Measurements from ENCODE around the gene CTIF. TPM values are rescaled to one million over a fixed set of nuclear protein-coding genes. Genes with fewer than 3 reads are reported as not detected.

Gene CTIF
- total and polyA plus RNA-seq, 2 experiments from 2014 or later, result 22.1 to 27.9 TPM

DNA sequence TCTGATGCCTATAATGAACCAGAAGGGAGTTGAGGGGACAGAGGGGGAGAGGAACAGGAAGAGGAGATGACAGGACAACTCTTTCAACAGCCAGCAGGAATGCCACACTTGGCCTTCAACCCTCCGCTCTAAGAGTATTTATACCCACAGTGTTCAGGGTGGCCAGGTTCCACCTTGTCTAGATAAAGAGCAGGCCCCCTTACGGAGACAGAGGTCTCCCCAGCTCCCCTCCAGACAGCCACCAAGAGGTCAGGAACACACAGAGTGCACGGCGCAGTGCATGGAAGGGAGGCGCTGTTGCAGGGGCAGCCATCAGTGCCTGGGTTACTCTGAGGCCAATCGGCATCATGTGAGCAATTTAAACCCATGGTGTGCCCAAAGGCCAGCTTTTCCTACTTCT, 235.0 kb downstream of the CTIF start:
- Histone ChIP-seq H3K9me3 (ENCODE audit: low read depth) (no peaks in the 10 kb centered on the region), H3K9me2 (replicated peaks; ENCODE audit: insufficient read depth) (no peaks in the 10 kb centered on the region), H3K4me1 (ENCODE audit: insufficient read depth) (peaks cover 24% of the 10 kb centered on the region), H3K27me3 (no peaks in the 10 kb centered on the region), H3K79me2 (peaks cover 8% of the 10 kb centered on the region), H3K4me2 (no peak overlapping the region), H3K36me3 (replicated peaks; ENCODE audit: insufficient read depth, low read depth) (no peaks in the 10 kb centered on the region), H3K27ac (no peak overlapping the region), H2AFZ (no peak overlapping the region), H3K4me3 (no peak overlapping the region), H4K20me1 (ENCODE audit: insufficient read depth, poor library complexity, severe bottlenecking) (no peaks in the 10 kb centered on the region)
- TF ChIP-seq, protein P1, sequence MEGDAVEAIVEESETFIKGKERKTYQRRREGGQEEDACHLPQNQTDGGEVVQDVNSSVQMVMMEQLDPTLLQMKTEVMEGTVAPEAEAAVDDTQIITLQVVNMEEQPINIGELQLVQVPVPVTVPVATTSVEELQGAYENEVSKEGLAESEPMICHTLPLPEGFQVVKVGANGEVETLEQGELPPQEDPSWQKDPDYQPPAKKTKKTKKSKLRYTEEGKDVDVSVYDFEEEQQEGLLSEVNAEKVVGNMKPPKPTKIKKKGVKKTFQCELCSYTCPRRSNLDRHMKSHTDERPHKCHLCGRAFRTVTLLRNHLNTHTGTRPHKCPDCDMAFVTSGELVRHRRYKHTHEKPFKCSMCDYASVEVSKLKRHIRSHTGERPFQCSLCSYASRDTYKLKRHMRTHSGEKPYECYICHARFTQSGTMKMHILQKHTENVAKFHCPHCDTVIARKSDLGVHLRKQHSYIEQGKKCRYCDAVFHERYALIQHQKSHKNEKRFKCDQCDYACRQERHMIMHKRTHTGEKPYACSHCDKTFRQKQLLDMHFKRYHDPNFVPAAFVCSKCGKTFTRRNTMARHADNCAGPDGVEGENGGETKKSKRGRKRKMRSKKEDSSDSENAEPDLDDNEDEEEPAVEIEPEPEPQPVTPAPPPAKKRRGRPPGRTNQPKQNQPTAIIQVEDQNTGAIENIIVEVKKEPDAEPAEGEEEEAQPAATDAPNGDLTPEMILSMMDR (IDR thresholded peaks at IDR 0.05; ENCODE audit: poor library complexity), result no peak
- TF ChIP-seq EZH2 (IDR thresholded peaks at IDR 0.05; ENCODE audit: borderline replicate concordance) (no peak), EZH2phosphoT487 (IDR thresholded peaks at IDR 0.05; ENCODE audit: low read depth, severe bottlenecking, unreplicated experiment) (no peak)
- DNase-seq (ENCODE audit: low spot score), result no peak
- 91% methylated on average over 6 of the region's 6 CpGs for WGBS (ENCODE audit: low lambda C conversion rate, missing lambda C conversion rate)

DNA sequence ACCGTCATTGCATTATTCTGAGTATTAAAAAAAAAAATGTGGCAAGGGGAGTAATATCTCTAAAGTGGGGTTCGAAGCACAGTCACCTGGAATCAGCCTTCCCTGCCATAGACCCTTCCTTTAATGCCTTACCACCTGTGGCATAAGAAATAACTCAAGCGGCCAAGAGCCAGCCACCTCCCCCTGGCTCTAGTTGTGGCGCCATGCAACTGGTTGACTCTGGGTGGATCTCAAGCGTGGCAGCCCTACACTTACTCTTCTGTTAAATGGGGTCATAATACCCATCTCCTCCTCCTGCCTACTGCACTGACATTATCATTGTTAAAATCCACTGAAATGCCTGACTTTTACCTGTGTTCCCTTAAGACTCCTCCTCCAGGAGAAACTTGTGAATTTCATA, 236.1 kb downstream of the CTIF start:
- no peak overlapping the region for H2AFZ ChIP-seq
- peaks cover 35% of the 10 kb centered on the region for H3K4me1 ChIP-seq (ENCODE audit: insufficient read depth)
- no peaks in the 10 kb centered on the region for H3K9me3 ChIP-seq (ENCODE audit: low read depth)
- no peaks in the 10 kb centered on the region for H4K20me1 ChIP-seq (ENCODE audit: insufficient read depth, poor library complexity, severe bottlenecking)
- no peak overlapping the region for H3K4me3 ChIP-seq
- TF ChIP-seq, protein P1 (IDR thresholded peaks at IDR 0.05; ENCODE audit: poor library complexity), result no peak
- TF ChIP-seq EZH2 (IDR thresholded peaks at IDR 0.05; ENCODE audit: borderline replicate concordance) (no peak), EZH2phosphoT487 (IDR thresholded peaks at IDR 0.05; ENCODE audit: low read depth, severe bottlenecking, unreplicated experiment) (no peak)
- WGBS (ENCODE audit: low lambda C conversion rate, missing lambda C conversion rate), result 80% methylated on average over 5 of the region's 5 CpGs
- H3K27me3 ChIP-seq, result no peaks in the 10 kb centered on the region
- H3K27ac ChIP-seq, result no peak overlapping the region
- DNase-seq (ENCODE audit: low spot score), result no peak
- no peaks in the 10 kb centered on the region for H3K9me2 ChIP-seq (replicated peaks; ENCODE audit: insufficient read depth)
- H3K4me2 ChIP-seq, result no peak overlapping the region
- peaks cover 12% of the 10 kb centered on the region for H3K79me2 ChIP-seq
- H3K36me3 ChIP-seq (replicated peaks; ENCODE audit: insufficient read depth, low read depth), result no peaks in the 10 kb centered on the region

DNA sequence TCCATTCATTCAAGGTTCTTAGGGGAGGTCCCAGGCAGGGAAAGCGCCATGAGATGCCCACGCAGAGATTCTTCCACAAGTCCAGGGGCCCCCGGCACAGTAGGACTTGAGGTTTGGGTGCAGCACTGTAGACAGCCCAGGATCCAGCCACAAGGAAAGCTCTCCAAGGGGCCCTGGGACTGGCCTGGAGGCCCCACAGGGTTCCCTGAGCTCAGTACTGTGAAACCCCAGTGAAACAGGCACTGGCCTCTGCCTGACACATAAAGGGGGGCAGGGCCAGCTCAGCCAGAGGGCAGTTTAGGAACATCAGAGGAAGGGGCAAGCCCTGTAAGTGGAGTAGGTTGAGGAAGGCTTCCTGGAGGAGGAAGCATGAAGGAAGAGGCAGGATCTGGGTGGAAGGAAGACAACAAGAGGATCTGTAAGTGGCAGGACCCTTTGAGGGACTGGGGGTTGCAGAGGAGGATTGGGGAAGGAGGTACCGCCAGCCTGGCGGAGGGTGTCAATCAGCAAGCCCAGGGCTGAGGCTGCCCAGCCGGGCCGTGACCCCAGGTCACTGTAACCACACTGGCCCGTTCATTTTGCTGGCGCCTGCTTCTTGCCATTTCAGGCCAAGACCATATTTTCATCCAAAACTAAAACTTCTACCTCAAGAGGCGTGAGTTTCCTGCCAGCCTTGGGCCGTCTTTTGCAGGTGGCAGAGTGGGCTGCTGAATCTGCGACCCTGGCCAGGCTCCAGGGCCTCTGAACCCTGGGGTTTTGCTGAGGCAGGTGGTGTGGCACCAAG, 236.7 kb downstream of the CTIF start:
- no peak overlapping the region for H2AFZ ChIP-seq
- TF ChIP-seq EZH2 (IDR thresholded peaks at IDR 0.05; ENCODE audit: borderline replicate concordance) (no peak), EZH2phosphoT487 (IDR thresholded peaks at IDR 0.05; ENCODE audit: low read depth, severe bottlenecking, unreplicated experiment) (no peak)
- TF ChIP-seq, protein P1 (IDR thresholded peaks at IDR 0.05; ENCODE audit: poor library complexity), result no peak
- H3K9me3 ChIP-seq (ENCODE audit: low read depth), result no peaks in the 10 kb centered on the region
- H4K20me1 ChIP-seq (ENCODE audit: insufficient read depth, poor library complexity, severe bottlenecking), result no peaks in the 10 kb centered on the region
- peaks cover 41% of the 10 kb centered on the region for H3K4me1 ChIP-seq (ENCODE audit: insufficient read depth)
- H3K4me2 ChIP-seq, result no peak overlapping the region
- 92% methylated on average over 12 of the region's 12 CpGs for WGBS (ENCODE audit: low lambda C conversion rate, missing lambda C conversion rate)
- H3K27ac ChIP-seq, result no peak overlapping the region
- H3K79me2 ChIP-seq, result peaks cover 12% of the 10 kb centered on the region
- H3K4me3 ChIP-seq, result no peak overlapping the region
- H3K27me3 ChIP-seq, result no peaks in the 10 kb centered on the region
- no peak for DNase-seq (ENCODE audit: low spot score)
- no peaks in the 10 kb centered on the region for H3K36me3 ChIP-seq (replicated peaks; ENCODE audit: insufficient read depth, low read depth)
- H3K9me2 ChIP-seq (replicated peaks; ENCODE audit: insufficient read depth), result no peaks in the 10 kb centered on the region

All from hepatocyte (in vitro differentiated cells).